Stimulated activated CD8-positive, alpha-beta memory T cell treated with anti-CD3 and anti-CD28 coated beads, Interleukin-12 subunit alpha, Interleukin-12 subunit beta, amount 100 ng/mL, for 24 hours (primary cell): ENCODE data around the gene MPL.

Experiments
- DNase-seq: peaks from one replicate; pipeline ENCODE4 v3.0.0-alpha.2; 2020; ENCODE audit errors: extremely low read depth

The MPL gene

GRCh38 chr1:43306688-43307457, 30.7 kb upstream of the MPL start:
- no peak for DNase-seq

- DNase-seq, result no peak
Measured at GRCh38 chr1:43307458-43308158, 30.0 kb upstream of the MPL start.

GRCh38 chr1:43308635-43309404, 28.8 kb upstream of the MPL start:
- no peak for DNase-seq

- DNase-seq, result no peak
Measured at GRCh38 chr1:43309405-43310025, 28.1 kb upstream of the MPL start.

GRCh38 chr1:43311521-43311920, 26.1 kb upstream of the MPL start:
- DNase-seq, result no peak

GRCh38 chr1:43312212-43312623, 25.4 kb upstream of the MPL start:
- DNase-seq, result no peak

GRCh38 chr1:43312663-43313515, 24.7 kb upstream of the MPL start:
- no peak for DNase-seq

GRCh38 chr1:43313771-43314170, 23.8 kb upstream of the MPL start:
- no peak for DNase-seq

- DNase-seq, result no peak
Measured at GRCh38 chr1:43314233-43314632, 23.4 kb upstream of the MPL start.

- DNase-seq, result no peak
Measured at GRCh38 chr1:43315481-43315880, 22.1 kb upstream of the MPL start.

- DNase-seq, result no peak
Measured at GRCh38 chr1:43315963-43316737, 21.5 kb upstream of the MPL start.

GRCh38 chr1:43316738-43317520, 20.7 kb upstream of the MPL start:
- DNase-seq, result no peak

- no peak for DNase-seq
Measured at GRCh38 chr1:43317817-43318471, 19.7 kb upstream of the MPL start.

GRCh38 chr1:43318831-43319230, 18.8 kb upstream of the MPL start:
- no peak for DNase-seq

GRCh38 chr1:43319288-43319687, 18.3 kb upstream of the MPL start:
- no peak for DNase-seq

- no peak for DNase-seq
Measured at GRCh38 chr1:43319766-43320165, 17.9 kb upstream of the MPL start.

GRCh38 chr1:43321331-43321891, 16.2 kb upstream of the MPL start:
- no peak for DNase-seq

GRCh38 chr1:43322506-43322905, 15.1 kb upstream of the MPL start:
- DNase-seq, result no peak

GRCh38 chr1:43324810-43325209, 12.8 kb upstream of the MPL start:
- DNase-seq, result no peak
